Measurements from ENCODE around the gene CMKLR1. TPM values are rescaled to one million over a fixed set of nuclear protein-coding genes. Genes with fewer than 3 reads are reported as not detected.

CMKLR1 gene
- polyA plus RNA-seq, 1 of the 3 experiments (the other 2 are of a cell fraction) = 0.15 TPM

DNA sequence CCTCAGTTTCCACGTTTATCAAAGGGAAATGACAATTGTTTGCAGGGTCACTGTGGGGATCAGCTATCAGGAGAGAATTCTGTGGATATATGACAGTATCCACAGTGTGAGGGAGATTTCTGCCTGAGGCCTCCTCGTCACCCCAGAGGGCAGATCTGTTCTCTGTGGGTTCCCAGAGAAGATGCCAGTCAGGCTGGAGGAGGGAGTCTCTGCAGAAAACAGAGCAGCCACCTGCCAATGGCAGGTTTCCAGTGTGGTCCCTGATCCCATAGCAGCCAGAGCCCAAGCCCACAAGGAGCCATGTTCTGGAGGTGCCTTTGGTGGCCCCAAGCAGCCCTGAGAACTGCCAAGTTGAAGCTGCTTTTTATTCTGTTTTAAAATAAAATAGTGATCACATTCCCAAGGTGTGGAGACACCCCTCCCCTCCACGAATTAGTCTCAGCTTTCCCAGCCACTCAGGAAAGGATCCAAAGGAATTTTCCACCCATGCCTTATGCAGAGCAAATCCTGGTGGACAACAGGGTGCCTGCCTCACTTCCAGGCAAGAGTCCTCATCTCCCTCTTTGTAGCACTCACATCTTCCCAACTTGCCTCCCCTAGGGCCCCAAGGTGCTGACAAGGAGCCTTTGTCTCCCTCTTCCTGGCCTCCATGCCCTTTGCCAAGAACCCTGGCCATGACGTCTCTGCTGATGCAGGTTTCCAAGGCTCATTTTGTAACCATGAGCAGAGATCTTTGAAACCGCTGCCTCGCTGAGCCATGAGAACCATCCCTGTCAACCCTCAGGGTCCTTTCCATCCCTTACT, 20.4 kb downstream of the CMKLR1 start:
- H4K20me1 ChIP-seq (ENCODE audit: insufficient read depth) = no peaks in the 10 kb centered on the region
- no peaks in the 10 kb centered on the region for H3K9me2 ChIP-seq

More for the DNA sequence above, 20.4 kb downstream of the CMKLR1 start:
- no peak for DNase-seq
- Histone ChIP-seq H3K9ac (no peak overlapping the region), H3K27me3 (ENCODE audit: insufficient read depth) (no peaks in the 10 kb centered on the region), H3K27ac (ENCODE audit: low read depth in 2 of 2, low read length in 1 of 2) (peak overlapping the region in 1 of 2 experiments; percentile 22; a peak in 1 of 4 replicates), H3K4me1 (ENCODE audit: control insufficient read depth in 1 of 2, insufficient read depth in 2 of 2, low read depth in 1 of 2, low read length in 1 of 2) (peaks cover 0 to 42% of the 10 kb centered on the region in 2 experiments; a peak in 2 of 4 replicates), H2AFZ (ENCODE audit: low read depth) (no peak overlapping the region), H3F3A (replicated peaks; ENCODE audit: insufficient read depth) (no peaks in the 10 kb centered on the region), H3K79me2 (ENCODE audit: insufficient read depth) (no peaks in the 10 kb centered on the region), H3K36me3 (replicated peaks in 1 of 2; ENCODE audit: control insufficient read depth in 1 of 2, insufficient read depth in 2 of 2, low read length in 1 of 2) (no peaks in the 10 kb centered on the region), H3K9me3 (no peaks in the 10 kb centered on the region), H3K4me2 (no peak overlapping the region), H3K4me3 (ENCODE audit: low read depth in 2 of 2, low read length in 1 of 2) (no peak overlapping the region)
- TF ChIP-seq, protein P1, sequence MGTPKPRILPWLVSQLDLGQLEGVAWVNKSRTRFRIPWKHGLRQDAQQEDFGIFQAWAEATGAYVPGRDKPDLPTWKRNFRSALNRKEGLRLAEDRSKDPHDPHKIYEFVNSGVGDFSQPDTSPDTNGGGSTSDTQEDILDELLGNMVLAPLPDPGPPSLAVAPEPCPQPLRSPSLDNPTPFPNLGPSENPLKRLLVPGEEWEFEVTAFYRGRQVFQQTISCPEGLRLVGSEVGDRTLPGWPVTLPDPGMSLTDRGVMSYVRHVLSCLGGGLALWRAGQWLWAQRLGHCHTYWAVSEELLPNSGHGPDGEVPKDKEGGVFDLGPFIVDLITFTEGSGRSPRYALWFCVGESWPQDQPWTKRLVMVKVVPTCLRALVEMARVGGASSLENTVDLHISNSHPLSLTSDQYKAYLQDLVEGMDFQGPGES (IDR thresholded peaks at IDR 0.05; ENCODE audit: low read depth, low read length) = no peak
- TF ChIP-seq GATA2 (CRISPR knock-in tag; IDR thresholded peaks at IDR 0.05) = no peak
- TF ChIP-seq SMC3 (IDR thresholded peaks at IDR 0.05; ENCODE audit: low read depth, low read length) = no peak
- no peak for TF ChIP-seq GABPA (IDR thresholded peaks at IDR 0.05; ENCODE audit: low read depth)
- TF ChIP-seq MXI1 (IDR thresholded peaks at IDR 0.05; ENCODE audit: low read depth, low read length) = no peak
- TF ChIP-seq RFX5 (IDR thresholded peaks at IDR 0.05; ENCODE audit: low read length) = no peak
- no peak for TF ChIP-seq TEAD4 (IDR thresholded peaks at IDR 0.05; ENCODE audit: borderline replicate concordance, insufficient read depth)
- TF ChIP-seq RXRA (IDR thresholded peaks at IDR 0.05; ENCODE audit: borderline replicate concordance, low read depth) = no peak
- no peak for TF ChIP-seq POLR2AphosphoS5 (IDR thresholded peaks at IDR 0.05; ENCODE audit: low read depth, low read length)
- TF ChIP-seq CTCF (IDR thresholded peaks at IDR 0.05) = no peak
- TF ChIP-seq TAF1 (IDR thresholded peaks at IDR 0.05; ENCODE audit: borderline replicate concordance, low read depth, low read length) = no peak
- TF ChIP-seq SIN3A (IDR thresholded peaks at IDR 0.05; ENCODE audit: borderline replicate concordance, low read depth, low read length) = no peak
- no peak for TF ChIP-seq EZH2phosphoT487 (IDR thresholded peaks at IDR 0.05; ENCODE audit: borderline replicate concordance, low read depth)
- ChIA-PET CTCF (interaction anchor here (0.6 to 1.9 kb wide), 3 partner anchors 22 to 139 kb away, joined by 3 to 7 read pairs (median 3); no protein-coding TSS in a partner anchor), POLR2A (no interaction called here)
- 24% methylated on average over 6 of the region's 6 CpGs for WGBS (ENCODE audit: low lambda C conversion rate)

All from SK-N-SH (cell line).